IMR-90 (cell line): Measurements from ENCODE around the gene FRMD6. TPM values are rescaled to one million over a fixed set of nuclear protein-coding genes. Genes with fewer than 3 reads are reported as not detected.

Source experiments
- ATAC-seq: fragments of 200-7000 bp; cut with Tn5 transposase; 2 replicates; pipeline ENCODE4 v1.9.1; 2020; ENCODE audit warnings: low read depth, mild to moderate bottlenecking, moderate library complexity
- BruUV-seq: library from RNA; stranded (reverse); fragments of 400-500 nt; replicated peaks from 2 replicates; lab custom pipeline; 2021; lab: Mats Ljungman, UMichigan
- CTCF ChIA-PET: fragments of 300-600 bp; formaldehyde crosslinking; extraction: SDS; loops from one replicate; lab custom pipeline; 2021; ENCODE audit warnings: antibody characterized with exemption; lab: Yijun Ruan, JAX
- POLR2A ChIA-PET: fragments of 300-600 bp; sonication (Branson Sonifier 250); formaldehyde crosslinking; loops from one replicate; lab custom pipeline; 2022; ENCODE audit warnings: antibody characterized with exemption; ENCODE audit not compliant: unreplicated experiment; lab: Charles Lee
- DNase-seq: peaks from one replicate; pipeline ENCODE4 v3.0.0; 2013
- H2AFZ ChIP-seq: replicated peaks from 2 replicates; pipeline ENCODE3; 2013; ENCODE audit warnings: low read length, mild to moderate bottlenecking; ENCODE audit not compliant: poor library complexity
- H2AK5ac ChIP-seq: 2 replicates; pipeline ENCODE4 v1.6.1; 2013; ENCODE audit warnings: low read depth, low read length, inconsistent platforms
- H2AK9ac ChIP-seq: replicated peaks from 2 replicates; pipeline ENCODE3; 2013; ENCODE audit warnings: mild to moderate bottlenecking, low read depth, low read length, moderate library complexity; ENCODE audit not compliant: poor library complexity
- H2BK120ac ChIP-seq: 2 replicates; pipeline ENCODE4 v1.6.1; 2013; ENCODE audit warnings: low read depth, low read length, inconsistent platforms
- H2BK15ac ChIP-seq: 3 replicates; pipeline ENCODE4 v1.6.1; 2013; ENCODE audit warnings: low read depth, low read length, inconsistent platforms
- H2BK20ac ChIP-seq: 2 replicates; pipeline ENCODE4 v1.6.1; 2013; ENCODE audit warnings: low read depth, mild to moderate bottlenecking, inconsistent platforms, low read length, moderate library complexity
- H2BK5ac ChIP-seq: 2 replicates; pipeline ENCODE4 v1.6.1; 2013; ENCODE audit warnings: mild to moderate bottlenecking, low read depth, low read length, inconsistent platforms; ENCODE audit not compliant: poor library complexity, severe bottlenecking
- H3K14ac ChIP-seq: replicated peaks from 2 replicates; pipeline ENCODE4 v1.6.1; 2013; ENCODE audit warnings: low read depth, low read length, inconsistent platforms
- H3K18ac ChIP-seq: 2 replicates; pipeline ENCODE4 v1.6.1; 2013; ENCODE audit warnings: low read depth, low read length, control low read depth
- H3K23ac ChIP-seq: 2 replicates; pipeline ENCODE4 v1.6.1; 2013; ENCODE audit warnings: low read depth, low read length, inconsistent platforms
- H3K27ac ChIP-seq: 2 replicates; pipeline ENCODE4 v1.5.1; 2013; ENCODE audit warnings: mild to moderate bottlenecking, control low read depth, low read length; ENCODE audit not compliant: insufficient read depth
- H3K27me3 ChIP-seq: 2 replicates; pipeline ENCODE4 v1.6.1; 2013; ENCODE audit warnings: low read length; ENCODE audit not compliant: control insufficient read depth, insufficient read depth
- H3K36me3 ChIP-seq: 2 replicates; pipeline ENCODE4 v1.6.1; 2013; ENCODE audit warnings: low read length, mixed read lengths; ENCODE audit not compliant: control insufficient read depth, insufficient read depth
- H3K4ac ChIP-seq: 2 replicates; pipeline ENCODE4 v1.6.1; 2013; ENCODE audit warnings: low read depth, low read length, inconsistent platforms
- H3K4me1 ChIP-seq: 2 replicates; pipeline ENCODE4 v1.6.1; 2013; ENCODE audit warnings: low read length, mixed read lengths; ENCODE audit not compliant: control insufficient read depth, insufficient read depth
- H3K4me2 ChIP-seq: 2 replicates; pipeline ENCODE4 v1.6.1; 2013; ENCODE audit warnings: low read depth, mild to moderate bottlenecking, control low read depth, low read length, moderate library complexity
- H3K4me3 ChIP-seq: 2 replicates; pipeline ENCODE4 v1.5.1; 2013; ENCODE audit warnings: low read depth, mild to moderate bottlenecking, control low read depth, low read length, moderate library complexity; ENCODE audit not compliant: insufficient read depth
- H3K56ac ChIP-seq: 2 replicates; pipeline ENCODE4 v1.6.1; 2013; ENCODE audit warnings: low read length, inconsistent platforms; ENCODE audit not compliant: insufficient read depth; ENCODE audit errors: extremely low read depth
- H3K79me1 ChIP-seq, 2 experiments: 2 replicates each; pipeline ENCODE4 v1.6.1; 2013; ENCODE audit warnings: low read length in 2 of 2, inconsistent platforms in 1 of 2, low read depth in 1 of 2
- H3K9ac ChIP-seq: 2 replicates; pipeline ENCODE4 v1.6.1; 2013; ENCODE audit warnings: low read depth, low read length, control low read depth
- H3K9me1 ChIP-seq: 2 replicates; pipeline ENCODE4 v1.6.1; 2013; ENCODE audit warnings: low read length, inconsistent platforms; ENCODE audit not compliant: insufficient read depth
- H3K9me3 ChIP-seq: 2 replicates; pipeline ENCODE4 v1.6.1; 2013; ENCODE audit warnings: low read length; ENCODE audit not compliant: control insufficient read depth, insufficient read depth
- H4K20me1 ChIP-seq: 2 replicates; pipeline ENCODE4 v1.6.1; 2013; ENCODE audit warnings: low read length, inconsistent platforms; ENCODE audit not compliant: insufficient read depth
- H4K5ac ChIP-seq: 2 replicates; pipeline ENCODE4 v1.6.1; 2013; ENCODE audit warnings: mild to moderate bottlenecking, low read depth, low read length, control low read depth
- H4K8ac ChIP-seq, 2 experiments: 2 replicates each; pipeline ENCODE4 v1.6.1; 2013; ENCODE audit warnings: low read depth in 2 of 2, low read length in 2 of 2, control low read depth in 1 of 2, inconsistent platforms in 1 of 2
- H4K91ac ChIP-seq: 2 replicates; pipeline ENCODE4 v1.6.1; 2013; ENCODE audit warnings: low read depth, low read length, inconsistent platforms; ENCODE audit not compliant: insufficient read depth
- BHLHE40 ChIP-seq: fragments of 150-350 bp; IDR thresholded peaks from 2 replicates; pipeline ENCODE4 v1.6.1; 2016; ENCODE audit warnings: mild to moderate bottlenecking, low read depth, low read length
- CEBPB ChIP-seq: IDR thresholded peaks from 2 replicates; pipeline ENCODE4 v1.6.1; 2012; ENCODE audit warnings: low read depth, low read length, improper control_type of control experiment
- CHD1 ChIP-seq: IDR thresholded peaks from 2 replicates; pipeline ENCODE4 v1.6.1; 2012; ENCODE audit warnings: low read depth, low read length, improper control_type of control experiment
- CTCF ChIP-seq: conservative IDR thresholded peaks from 2 replicates; pipeline ENCODE4 v1.5.1; 2012; ENCODE audit warnings: mild to moderate bottlenecking, low read depth, low read length, improper control_type of control experiment
- FOS ChIP-seq: fragments of 150-350 bp; IDR thresholded peaks from 2 replicates; pipeline ENCODE4 v1.6.1; 2016; ENCODE audit warnings: low read depth, low read length
- MAFK ChIP-seq: IDR thresholded peaks from 2 replicates; pipeline ENCODE4 v1.6.1; 2012; ENCODE audit warnings: low read depth, low read length, improper control_type of control experiment
- MAZ ChIP-seq: IDR thresholded peaks from 2 replicates; pipeline ENCODE4 v1.6.1; 2012; ENCODE audit warnings: low read depth, mild to moderate bottlenecking, low read length, improper control_type of control experiment, moderate library complexity, borderline replicate concordance
- MXI1 ChIP-seq: IDR thresholded peaks from 2 replicates; pipeline ENCODE4 v1.6.1; 2012; ENCODE audit warnings: low read depth, mild to moderate bottlenecking, low read length, moderate library complexity, borderline replicate concordance
- NFE2L2 ChIP-seq: fragments of 150-350 bp; IDR thresholded peaks from 2 replicates; pipeline ENCODE4 v1.6.1; 2016; ENCODE audit warnings: low read depth, mild to moderate bottlenecking, low read length
- POLR2A ChIP-seq: IDR thresholded peaks from 2 replicates; pipeline ENCODE4 v1.6.1; 2012; ENCODE audit warnings: mild to moderate bottlenecking, low read depth, low read length
- RAD21 ChIP-seq: IDR thresholded peaks from 2 replicates; pipeline ENCODE4 v1.6.1; 2012; ENCODE audit warnings: low read length, improper control_type of control experiment
- RCOR1 ChIP-seq: IDR thresholded peaks from 2 replicates; pipeline ENCODE4 v1.6.1; 2012; ENCODE audit warnings: mild to moderate bottlenecking, low read length, improper control_type of control experiment; ENCODE audit not compliant: insufficient replicate concordance
- RFX5 ChIP-seq: IDR thresholded peaks from 2 replicates; pipeline ENCODE4 v1.8.0; 2012; ENCODE audit warnings: low read depth, mild to moderate bottlenecking, low read length, moderate library complexity
- SMC3 ChIP-seq: fragments of 150-350 bp; IDR thresholded peaks from 2 replicates; pipeline ENCODE4 v1.6.1; 2016; ENCODE audit warnings: low read depth, mild to moderate bottlenecking, antibody characterized with exemption, low read length, moderate library complexity
- WGBS, 2 experiments: methylation state at CpG; one replicate each; pipeline versions ENCODE4 v1.1.5 to v1.1.7; 2013; ENCODE audit warnings: missing lambda C conversion rate in 2 of 2; ENCODE audit not compliant: insufficient read length in 1 of 2; ENCODE audit errors: extremely low coverage in 2 of 2; 5-methylcytosine and 5-hydroxymethylcytosine counted together
- dilution Hi-C: fragments of 300-500 bp; cut with HindIII; formaldehyde crosslinking; loops from one replicate; pipeline ENCODE4 v1.14.3; 2018; ENCODE audit warnings: low sequenced_read_pairs; ENCODE audit not compliant: unreplicated experiment
- in situ Hi-C: fragments of 300-500 bp; cut with MboI; formaldehyde crosslinking; loops from 3 replicates; pipeline ENCODE4 v1.14.3; 2019; ENCODE audit warnings: low sequenced_read_pairs, inconsistent platforms, mixed read lengths
- intact Hi-C: fragments of 100-400 bp; cut with micrococcal nuclease; formaldehyde crosslinking; loops from 2 replicates; pipeline ENCODE4 v1.10.0; 2022
- polyA plus RNA-seq, 3 experiments: library from polyadenylated mRNA; depleted of rRNA; stranded (reverse); fragments of >200 nt; gene quantifications; 2 replicates each; pipeline ENCODE4 v1.2.3, GENCODE V29; 2012; ENCODE audit warnings: low replicate concordance in 1 of 3
- total RNA-seq: library from RNA; depleted of rRNA; stranded (reverse); fragments of >200 nt; gene quantifications from 2 replicates; pipeline ENCODE4 v1.2.3, GENCODE V29; 2012
- TF ChIP-seq, protein P1 (sequence below): fragments of 150-350 bp; IDR thresholded peaks from 2 replicates; pipeline ENCODE4 v1.6.1; 2017; ENCODE audit warnings: mild to moderate bottlenecking, antibody characterized with exemption, low read length, low read depth

FRMD6 gene
- total and polyA plus RNA-seq, 2 of the 4 experiments (the other 2 are of a cell fraction) = 243 to 682 TPM

DNA sequence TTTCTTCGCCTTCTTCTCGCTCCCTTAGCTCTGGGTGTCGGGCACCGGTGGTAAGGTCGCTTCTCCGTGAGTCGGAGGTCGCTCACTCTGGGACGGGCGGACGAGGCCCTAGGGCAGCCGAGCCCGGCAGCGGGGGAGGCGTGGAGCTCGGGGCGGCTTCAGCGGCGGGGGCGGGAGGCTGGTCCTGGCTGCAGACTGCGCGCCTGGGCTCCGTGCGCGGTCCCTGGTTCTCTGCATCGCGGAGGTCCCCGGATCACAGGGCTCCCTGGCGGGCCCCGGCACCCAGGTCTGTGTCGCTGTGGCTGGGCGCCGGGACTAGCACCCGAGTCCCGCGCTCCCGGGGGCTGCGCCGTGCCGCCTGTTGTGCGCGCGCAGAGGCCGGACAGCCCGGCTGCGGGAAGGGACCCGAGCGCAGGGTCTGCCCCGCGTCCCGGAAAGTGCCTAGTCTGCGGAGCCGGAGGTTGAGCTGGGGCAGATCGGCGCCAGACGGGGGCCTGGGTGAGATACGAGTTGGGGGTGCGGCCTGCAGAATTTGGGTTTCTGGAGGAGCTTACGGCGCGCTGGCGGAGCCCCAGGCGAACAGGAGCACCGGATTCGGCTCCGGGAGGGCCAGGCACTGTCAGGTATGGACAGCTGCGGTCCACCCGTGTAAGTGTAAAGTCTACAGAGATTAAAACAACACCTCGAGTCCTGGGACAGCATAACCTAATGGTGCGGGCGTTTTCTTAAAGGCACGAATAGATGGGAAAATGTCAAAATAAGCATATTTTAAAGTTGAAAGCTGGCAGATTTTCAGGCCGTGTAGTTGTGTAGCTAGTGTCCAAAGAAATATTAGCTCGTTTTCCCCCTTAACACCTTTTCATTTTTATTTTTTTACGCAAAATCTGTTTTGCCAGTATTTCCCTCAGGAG, 713 bp downstream of the FRMD6 start:
- Histone ChIP-seq H4K20me1 (peaks cover 41% of the 10 kb centered on the region), H2AFZ (peak overlapping the region; percentile 83), H3K56ac (peak overlapping the region; percentile 93), H3K4me2 (peak overlapping the region; percentile 71), H3K9me3 (no peaks in the 10 kb centered on the region), H2AK5ac (peak overlapping the region; percentile 93), H4K91ac (peak overlapping the region; percentile 95), H2BK120ac (peak overlapping the region; percentile 96), H3K79me1 (peaks cover 8 to 24% of the 10 kb centered on the region in 2 experiments; a peak in 3 of 4 replicates), H3K4me1 (0 out of 2 replicates have a peak, but pooled peaks cover 2% of the 10 kb centered on the region), H2BK5ac (peak overlapping the region; percentile 95), H3K9ac (peak overlapping the region; percentile 99), H4K5ac (peak overlapping the region; percentile 51), H3K27ac (peak overlapping the region; percentile 96), H3K9me1 (peaks cover 2% of the 10 kb centered on the region; the same call in 1 of the 2 replicates), H3K36me3 (no peaks in the 10 kb centered on the region), H3K4ac (peak overlapping the region; percentile 98), H3K4me3 (peak overlapping the region; percentile 79), H2BK20ac (peak overlapping the region; percentile 75), H3K23ac (peak overlapping the region; percentile 98), H2BK15ac (peak overlapping the region; percentile 93; the same call in 2 of the 3 replicates), H3K27me3 (no peaks in the 10 kb centered on the region), H3K18ac (peak overlapping the region; percentile 86), H4K8ac (peak overlapping the region; percentile 76 to 83), H3K14ac (peak overlapping the region; percentile 95), H2AK9ac (peak overlapping the region; percentile 86)
- dilution Hi-C loops = no loop called here
- intact Hi-C loops = loop anchor here (1.0 to 5.0 kb wide), 5 partner anchors 105 to 369 kb away; no protein-coding TSS in a partner anchor
- BruUV-seq = no TSS peak
- in situ Hi-C loops = loop anchor here (10.0 kb wide), 1 partner anchor 122 kb away; no protein-coding TSS in a partner anchor
- TF ChIP-seq RAD21 (no peak), CHD1 (no peak), MAFK (no peak), RFX5 (no peak), SMC3 (no peak), CEBPB (no peak), NFE2L2 (no peak), BHLHE40 (no peak), CTCF (no peak), RCOR1 (no peak), MAZ (no peak), FOS (no peak), MXI1 (no peak), POLR2A (no peak)
- TF ChIP-seq, protein P1, sequence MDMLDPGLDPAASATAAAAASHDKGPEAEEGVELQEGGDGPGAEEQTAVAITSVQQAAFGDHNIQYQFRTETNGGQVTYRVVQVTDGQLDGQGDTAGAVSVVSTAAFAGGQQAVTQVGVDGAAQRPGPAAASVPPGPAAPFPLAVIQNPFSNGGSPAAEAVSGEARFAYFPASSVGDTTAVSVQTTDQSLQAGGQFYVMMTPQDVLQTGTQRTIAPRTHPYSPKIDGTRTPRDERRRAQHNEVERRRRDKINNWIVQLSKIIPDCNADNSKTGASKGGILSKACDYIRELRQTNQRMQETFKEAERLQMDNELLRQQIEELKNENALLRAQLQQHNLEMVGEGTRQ = no peak
- peak; percentile 21 for ATAC-seq
- 1% methylated on average over 28 of the region's 75 CpGs; no CpG with 5 or more reads in 1 of the 2 experiments for WGBS, 2 experiments
- CTCF ChIA-PET = interaction anchor here (0.6 to 2.0 kb wide), 7 partner anchors 18 to 369 kb away, joined by 3 to 10 read pairs (median 3); no protein-coding TSS in a partner anchor
- DNase-seq = no peak
- POLR2A ChIA-PET = interaction anchor here (0.6 to 1.4 kb wide), 8 partner anchors 36 to 441 kb away, joined by 3 to 5 read pairs (median 3); no protein-coding TSS in a partner anchor
